GM10248 (cell line): Measurements from ENCODE around the gene PAPPA2.

Source experiments
- CTCF ChIA-PET: fragments of 300-600 bp; sonication (Branson Sonifier 250); formaldehyde crosslinking; extraction: SDS; loops from one replicate; lab custom pipeline; 2021; ENCODE audit warnings: antibody characterized with exemption; lab: Yijun Ruan, JAX
- POLR2A ChIA-PET: fragments of 350-650 bp; sonication (Branson Sonifier 250); formaldehyde crosslinking; extraction: SDS; loops from one replicate; lab custom pipeline; 2020; ENCODE audit warnings: antibody characterized with exemption; lab: Yijun Ruan, JAX
- DNase-seq: peaks from one replicate; pipeline ENCODE4 v3.0.0; 2012; ENCODE audit errors: extremely low spot score
- TF ChIP-seq, protein P1 (sequence below): IDR thresholded peaks from 2 replicates; pipeline ENCODE4 v1.5.1; 2012; ENCODE audit warnings: mild to moderate bottlenecking, low read depth; ENCODE audit errors: extremely low read depth, missing control alignments, control extremely low read depth

The PAPPA2 gene

GRCh38 chr1:176542352-176542751, 79.4 kb downstream of the PAPPA2 start:
- TF ChIP-seq, protein P1, sequence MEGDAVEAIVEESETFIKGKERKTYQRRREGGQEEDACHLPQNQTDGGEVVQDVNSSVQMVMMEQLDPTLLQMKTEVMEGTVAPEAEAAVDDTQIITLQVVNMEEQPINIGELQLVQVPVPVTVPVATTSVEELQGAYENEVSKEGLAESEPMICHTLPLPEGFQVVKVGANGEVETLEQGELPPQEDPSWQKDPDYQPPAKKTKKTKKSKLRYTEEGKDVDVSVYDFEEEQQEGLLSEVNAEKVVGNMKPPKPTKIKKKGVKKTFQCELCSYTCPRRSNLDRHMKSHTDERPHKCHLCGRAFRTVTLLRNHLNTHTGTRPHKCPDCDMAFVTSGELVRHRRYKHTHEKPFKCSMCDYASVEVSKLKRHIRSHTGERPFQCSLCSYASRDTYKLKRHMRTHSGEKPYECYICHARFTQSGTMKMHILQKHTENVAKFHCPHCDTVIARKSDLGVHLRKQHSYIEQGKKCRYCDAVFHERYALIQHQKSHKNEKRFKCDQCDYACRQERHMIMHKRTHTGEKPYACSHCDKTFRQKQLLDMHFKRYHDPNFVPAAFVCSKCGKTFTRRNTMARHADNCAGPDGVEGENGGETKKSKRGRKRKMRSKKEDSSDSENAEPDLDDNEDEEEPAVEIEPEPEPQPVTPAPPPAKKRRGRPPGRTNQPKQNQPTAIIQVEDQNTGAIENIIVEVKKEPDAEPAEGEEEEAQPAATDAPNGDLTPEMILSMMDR = no peak
- ChIA-PET CTCF (no interaction called here), POLR2A (no interaction called here)
- DNase-seq = no peak

- DNase-seq = no peak
- TF ChIP-seq, protein P1 = no peak
- CTCF ChIA-PET = no interaction called here
- POLR2A ChIA-PET = no interaction called here
Measured at GRCh38 chr1:176543360-176544129, 80.6 kb downstream of the PAPPA2 start.

- CTCF ChIA-PET = no interaction called here
- POLR2A ChIA-PET = no interaction called here
- no peak for DNase-seq
- TF ChIP-seq, protein P1 = no peak
Measured at GRCh38 chr1:176545034-176545639, 82.2 kb downstream of the PAPPA2 start.

DNA sequence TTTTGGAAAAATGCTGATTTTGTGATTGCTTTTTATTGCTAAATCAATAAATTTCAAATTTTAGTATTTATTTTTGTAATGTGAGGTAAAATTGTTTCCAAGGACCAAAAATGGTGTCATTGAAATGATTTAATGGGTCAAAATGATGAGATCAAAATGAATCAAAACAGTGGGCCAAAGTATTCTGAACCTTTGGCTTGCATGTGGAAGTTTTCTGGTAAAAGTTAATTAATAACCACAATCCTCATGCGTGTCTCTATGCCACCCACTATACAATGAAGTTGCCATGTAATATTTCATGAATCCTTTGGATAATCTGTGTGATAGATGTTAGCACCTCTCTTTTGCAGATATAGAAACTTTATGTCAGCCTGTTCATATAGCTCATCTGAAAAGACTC, 83.8 kb downstream of the PAPPA2 start:
- CTCF ChIA-PET = no interaction called here
- POLR2A ChIA-PET = no interaction called here
- TF ChIP-seq, protein P1 = no peak
- no peak for DNase-seq

DNA sequence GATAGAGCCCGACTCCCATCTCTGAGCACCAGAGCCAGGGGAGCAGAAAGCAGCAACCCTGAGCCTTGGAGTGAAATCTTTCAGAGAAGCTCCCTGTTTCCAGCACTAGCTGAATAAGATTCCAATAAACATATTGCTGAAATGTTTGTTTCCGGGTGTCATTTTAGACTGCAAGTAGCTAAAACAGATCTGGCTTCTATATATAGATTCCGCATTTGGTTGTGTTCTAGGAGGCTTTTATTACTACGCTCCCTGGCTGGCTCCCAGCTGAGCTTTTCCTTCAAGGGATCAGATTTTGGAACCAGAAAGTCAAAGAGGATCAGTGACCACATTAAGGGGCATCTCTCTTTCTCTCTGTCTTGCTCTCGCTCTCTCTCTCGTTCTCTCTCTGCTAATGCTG, 88.2 kb downstream of the PAPPA2 start:
- TF ChIP-seq, protein P1 = no peak
- ChIA-PET CTCF (interaction anchor here (1.0 to 2.0 kb wide), 2 partner anchors 8 to 19 kb away, joined by 3 to 15 read pairs; no protein-coding TSS in a partner anchor), POLR2A (no interaction called here)
- no peak for DNase-seq

DNA sequence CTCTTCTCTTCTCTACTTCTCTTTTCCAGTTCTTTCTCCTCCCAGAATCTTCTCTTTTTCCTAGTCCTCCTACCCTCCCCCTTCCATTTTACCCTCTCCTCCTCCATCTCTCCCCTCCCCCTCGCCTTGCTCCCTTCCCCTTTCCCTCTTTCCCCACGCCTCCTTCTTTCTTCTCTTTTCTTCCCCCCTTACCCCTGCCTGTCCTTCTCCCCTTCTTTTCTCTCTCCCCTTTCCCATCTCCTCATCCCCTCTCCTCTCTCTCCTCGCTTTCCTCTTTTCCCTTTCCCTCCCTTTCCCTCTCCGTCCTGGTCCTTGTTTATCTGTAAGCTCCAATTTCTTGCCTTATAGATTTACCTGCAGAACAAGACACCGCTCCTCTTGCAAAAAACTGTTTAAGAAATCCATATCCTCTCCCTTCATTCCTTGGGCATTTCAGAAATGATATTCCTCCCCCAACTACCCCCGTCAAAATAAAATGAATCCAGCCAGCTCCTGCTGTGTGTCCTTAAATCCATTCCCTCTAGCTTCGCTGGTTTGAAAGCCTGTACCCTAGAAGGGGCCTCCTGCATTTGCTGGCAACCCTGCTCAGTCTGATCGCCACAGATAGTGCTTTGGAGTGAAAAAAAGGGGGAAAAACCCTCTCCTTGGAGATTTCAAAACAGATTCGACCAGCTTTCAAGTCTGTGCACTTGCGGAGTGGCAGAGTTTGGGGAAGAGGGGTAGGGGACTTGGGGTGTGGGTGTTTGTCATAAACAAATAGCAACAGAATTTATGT, 89.4 kb downstream of the PAPPA2 start:
- TF ChIP-seq, protein P1 = no peak
- CTCF ChIA-PET = no interaction called here
- DNase-seq = no peak
- POLR2A ChIA-PET = no interaction called here
